GM12878 (cell line): ENCODE measurements around the gene PHPT1. TPM values are rescaled to one million over a fixed set of nuclear protein-coding genes. Genes with fewer than 3 reads are reported as not detected.

Source experiments
- ATAC-seq: fragments of 200-7000 bp; cut with Tn5 transposase; 3 replicates; pipeline ENCODE4 v1.9.1; 2020; ENCODE audit warnings: mild to moderate bottlenecking, moderate library complexity
- BruUV-seq: library from RNA; stranded (reverse); fragments of 400-500 nt; replicated peaks from 2 replicates; lab custom pipeline; 2021; lab: Mats Ljungman, UMichigan
- CTCF ChIA-PET: fragments of 300-600 bp; sonication (Branson Sonifier 250); formaldehyde crosslinking; extraction: SDS; loops from one replicate; lab custom pipeline; 2021; ENCODE audit warnings: inconsistent platforms; lab: Yijun Ruan, JAX
- POLR2A ChIA-PET: fragments of 350-600 bp; formaldehyde crosslinking; extraction: SDS; loops from one replicate; lab custom pipeline; 2021; ENCODE audit warnings: inconsistent platforms; lab: Charles Lee
- RAD21 ChIA-PET: fragments of 300-600 bp; sonication (Branson Sonifier 250); formaldehyde crosslinking; loops from one replicate; lab custom pipeline; 2023; ENCODE audit warnings: antibody characterized with exemption; ENCODE audit not compliant: unreplicated experiment; lab: Charles Lee
- SMC1A ChIA-PET: fragments of 300-600 bp; sonication (Branson Sonifier 250); formaldehyde crosslinking; loops from one replicate; lab custom pipeline; 2023; ENCODE audit not compliant: unreplicated experiment, uncharacterized antibody; lab: Charles Lee
- DNase-seq: peaks from one replicate; pipeline ENCODE4 v3.0.0-alpha.2; 2011; ENCODE audit warnings: low read depth, low spot score
- FAIRE-seq: peaks from 3 replicates; lab custom pipeline; 2011; peaks lifted over from hg19 to GRCh38; lab: Jason Lieb, UNC
- H2AFZ ChIP-seq: 2 replicates; pipeline ENCODE4 v1.6.0; 2011; ENCODE audit warnings: low read depth, low read length, control low read depth; ENCODE audit not compliant: control insufficient read depth
- H3K27ac ChIP-seq: 2 replicates; pipeline ENCODE4 v1.5.1; 2011; ENCODE audit warnings: control low read depth; ENCODE audit not compliant: control insufficient read depth, insufficient read depth
- H3K27me3 ChIP-seq, 2 experiments: replicated peaks in 1 of 2; 2 replicates each; pipeline versions ENCODE4 v1.6.0 to v1.6.1; 2011; ENCODE audit warnings: low read length in 1 of 2; ENCODE audit not compliant: control insufficient read depth in 2 of 2, insufficient read depth in 2 of 2
- H3K36me3 ChIP-seq, 2 experiments: 2 replicates each; pipeline ENCODE4 v1.5.1; 2011; ENCODE audit warnings: low read length in 1 of 2; ENCODE audit not compliant: control insufficient read depth in 2 of 2, insufficient read depth in 2 of 2
- H3K4me1 ChIP-seq: 2 replicates; pipeline ENCODE4 v1.6.1; 2011; ENCODE audit warnings: mild to moderate bottlenecking, low read length, moderate library complexity, mixed read lengths; ENCODE audit not compliant: control insufficient read depth, insufficient read depth
- H3K4me2 ChIP-seq: 2 replicates; pipeline ENCODE4 v1.6.0; 2011; ENCODE audit warnings: control low read depth; ENCODE audit not compliant: control insufficient read depth, insufficient read depth
- H3K4me3 ChIP-seq: fragments of 200-600 bp; sonication (generic); 2 replicates; pipeline ENCODE4 v1.5.1; 2016
- H3K79me2 ChIP-seq: 2 replicates; pipeline ENCODE4 v1.6.0; 2011; ENCODE audit warnings: low read length; ENCODE audit not compliant: control insufficient read depth, insufficient read depth
- H3K9ac ChIP-seq: 2 replicates; pipeline ENCODE4 v1.8.0; 2011; ENCODE audit warnings: low read length, control low read depth, mixed read lengths; ENCODE audit not compliant: control insufficient read depth, insufficient read depth
- H3K9me3 ChIP-seq: replicated peaks from 3 replicates; pipeline ENCODE4 v1.5.1; 2011; ENCODE audit warnings: mild to moderate bottlenecking, low read length; ENCODE audit not compliant: control insufficient read depth, insufficient read depth
- H4K20me1 ChIP-seq: 2 replicates; pipeline ENCODE4 v1.6.0; 2011; ENCODE audit not compliant: control insufficient read depth, insufficient read depth
- DPF2 ChIP-seq: fragments of 450-650 bp; IDR thresholded peaks from 2 replicates; pipeline ENCODE4 v1.6.1; 2017; ENCODE audit warnings: mild to moderate bottlenecking
- EGR1 ChIP-seq, 2 experiments: IDR thresholded peaks; 1 replicate in 1 of 2; 2 replicates in 1 of 2; pipeline ENCODE4 v1.6.1; 2011 to 2012; ENCODE audit warnings: low read depth in 2 of 2, low read length in 2 of 2, borderline replicate concordance in 1 of 2, mild to moderate bottlenecking in 1 of 2, moderate library complexity in 1 of 2
- MXI1 ChIP-seq: fragments of 150-350 bp; IDR thresholded peaks from 2 replicates; pipeline ENCODE4 v1.6.1; 2011; ENCODE audit warnings: low read depth, mild to moderate bottlenecking, inconsistent platforms, low read length, improper control_type of control experiment
- NR2F1 ChIP-seq: fragments of 450-650 bp; conservative IDR thresholded peaks from 2 replicates; pipeline ENCODE4 v1.6.1; 2017; ENCODE audit warnings: mild to moderate bottlenecking
- PML ChIP-seq: IDR thresholded peaks from 2 replicates; pipeline ENCODE4 v1.6.1; 2012; ENCODE audit warnings: low read length, inconsistent platforms
- POLR2A ChIP-seq: IDR thresholded peaks from 2 replicates; pipeline ENCODE4 v1.6.1; 2011; ENCODE audit warnings: low read depth, mild to moderate bottlenecking, low read length
- RAD21 ChIP-seq: IDR thresholded peaks from 2 replicates; pipeline ENCODE4 v1.6.1; 2011; ENCODE audit warnings: mild to moderate bottlenecking, low read depth, low read length, moderate library complexity; ENCODE audit not compliant: insufficient read depth
- RUNX3 ChIP-seq: IDR thresholded peaks from 2 replicates; pipeline ENCODE4 v1.6.1; 2012; ENCODE audit warnings: low read length, inconsistent platforms
- SRF ChIP-seq, 2 experiments: IDR thresholded peaks; 2 replicates each; pipeline ENCODE4 v1.6.1; 2011; ENCODE audit warnings: low read depth in 2 of 2, low read length in 2 of 2, mild to moderate bottlenecking in 1 of 2, moderate library complexity in 1 of 2
- WGBS: methylation state at CpG from one replicate; pipeline ENCODE4 v1.1.6; 2016; ENCODE audit warnings: low lambda C conversion rate; ENCODE audit not compliant: insufficient replicate concordance, insufficient coverage; ENCODE audit errors: missing lambda C conversion rate; 5-methylcytosine and 5-hydroxymethylcytosine counted together
- in situ Hi-C: fragments of 300-500 bp; cut with MboI; formaldehyde crosslinking; loops from 9 replicates; pipeline ENCODE4 v1.14.3; 2018; ENCODE audit warnings: mixed read lengths
- intact Hi-C: fragments of 100-400 bp; cut with micrococcal nuclease; formaldehyde crosslinking; loops from one replicate; pipeline ENCODE4 v1.14.2; 2022; ENCODE audit not compliant: unreplicated experiment
- polyA plus RNA-seq, 11 experiments: library from polyadenylated mRNA; depleted of rRNA in 4 of 11; unstranded in 6 of 11; stranded (reverse) in 5 of 11; fragments of >200 nt; fragmentation: Nextera tagmentation in 4 of 11; fragmentation: Illumina TruSeq in 1 of 11; extraction: Ambion mirVana in 4 of 11; extraction: Trizol in 1 of 11; gene quantifications; 1 replicate in 1 of 11; 2 replicates in 10 of 11; pipeline versions ENCODE4 v1.2.1 to v1.2.3, GENCODE V29; 2011 to 2016; ENCODE audit warnings: inconsistent platforms in 2 of 11, missing spikeins in 2 of 11, low read depth in 1 of 11
- total RNA-seq, 4 experiments: library from RNA; depleted of rRNA in 3 of 4; stranded (reverse); fragments of >200 nt in 3 of 4; fragmentation: Illumina TruSeq in 1 of 4; extraction: Trizol in 1 of 4; gene quantifications; 2 replicates each; pipeline versions ENCODE4 v1.2.1 to v1.2.3, GENCODE V29; 2013 to 2021
- TF ChIP-seq, protein P1 (sequence below), 3 experiments: IDR thresholded peaks in 2 of 3; conservative IDR thresholded peaks in 1 of 3; 2 replicates each; pipeline ENCODE4 v1.5.1; 2011; ENCODE audit warnings: low read depth in 3 of 3, low read length in 3 of 3, mild to moderate bottlenecking in 3 of 3, control low read depth in 2 of 3, moderate library complexity in 2 of 3, inconsistent platforms in 1 of 3, mixed read lengths in 1 of 3; ENCODE audit not compliant: control insufficient read depth in 2 of 3, insufficient read depth in 1 of 3; ENCODE audit errors: extremely low read depth in 1 of 3
- TF ChIP-seq, protein P2 (sequence below): IDR thresholded peaks from 2 replicates; pipeline ENCODE4 v1.6.1; 2011; ENCODE audit warnings: low read depth, low read length, improper control_type of control experiment, borderline replicate concordance
- TF ChIP-seq, protein P3 (sequence below): IDR thresholded peaks from 2 replicates; pipeline ENCODE4 v1.6.1; 2012; ENCODE audit warnings: low read depth, low read length, improper control_type of control experiment

The PHPT1 gene
- total and polyA plus RNA-seq, 10 of the 15 experiments (the other 5 are each of a cell fraction or from before 2014, with no cell fraction given): 56.2 to 323 (median 140) TPM

DNA sequence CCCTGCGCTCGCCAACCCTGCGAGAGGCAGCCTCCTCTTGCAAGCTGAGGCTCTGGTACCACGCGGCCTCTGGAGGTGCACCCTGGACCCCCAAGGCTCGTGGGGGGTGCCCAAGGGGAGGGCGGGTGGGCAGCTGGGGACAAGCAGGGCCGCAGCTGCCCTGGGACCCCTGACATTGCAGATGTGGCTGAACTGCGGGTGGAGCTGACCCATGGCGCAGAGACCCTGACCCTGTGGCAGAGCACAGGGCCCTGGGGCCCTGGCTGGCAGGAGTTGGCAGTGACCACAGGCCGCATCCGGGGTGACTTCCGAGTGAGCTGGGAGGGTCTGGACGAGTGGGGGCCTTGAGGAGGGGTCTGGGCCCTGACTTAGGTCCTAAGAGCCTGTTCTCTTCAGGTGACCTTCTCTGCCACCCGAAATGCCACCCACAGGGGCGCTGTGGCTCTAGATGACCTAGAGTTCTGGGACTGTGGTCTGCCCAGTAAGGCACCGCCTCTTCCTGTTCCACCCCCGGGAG lies 4.4 kb downstream of the PHPT1 start:
- intact Hi-C loops (loop anchor here (5.0 kb wide), 1 partner anchor 89 kb away; the partner anchor contains the start of gene FBXW5), in situ Hi-C loops (no loop called here)
- TF ChIP-seq SRF (IDR thresholded peaks at IDR 0.05; ENCODE audit: low read depth in 2 of 2, low read length in 2 of 2) (no peak), PML (no peak), POLR2A (peak; percentile 14; the same call in 1 of the 2 replicates), MXI1 (no peak), RUNX3 (peak; percentile 27; the same call in 1 of the 2 replicates), DPF2 (no peak), EGR1 (IDR thresholded peaks at IDR 0.05; ENCODE audit: borderline replicate concordance in 1 of 2, low read depth in 2 of 2, low read length in 2 of 2) (no peak), RAD21 (0 out of 2 replicates have a peak, but pooled peaks have one; percentile 30), NR2F1 (0 out of 2 replicates have a peak, but pooled peaks have one; percentile 14)
- TF ChIP-seq, protein P1, sequence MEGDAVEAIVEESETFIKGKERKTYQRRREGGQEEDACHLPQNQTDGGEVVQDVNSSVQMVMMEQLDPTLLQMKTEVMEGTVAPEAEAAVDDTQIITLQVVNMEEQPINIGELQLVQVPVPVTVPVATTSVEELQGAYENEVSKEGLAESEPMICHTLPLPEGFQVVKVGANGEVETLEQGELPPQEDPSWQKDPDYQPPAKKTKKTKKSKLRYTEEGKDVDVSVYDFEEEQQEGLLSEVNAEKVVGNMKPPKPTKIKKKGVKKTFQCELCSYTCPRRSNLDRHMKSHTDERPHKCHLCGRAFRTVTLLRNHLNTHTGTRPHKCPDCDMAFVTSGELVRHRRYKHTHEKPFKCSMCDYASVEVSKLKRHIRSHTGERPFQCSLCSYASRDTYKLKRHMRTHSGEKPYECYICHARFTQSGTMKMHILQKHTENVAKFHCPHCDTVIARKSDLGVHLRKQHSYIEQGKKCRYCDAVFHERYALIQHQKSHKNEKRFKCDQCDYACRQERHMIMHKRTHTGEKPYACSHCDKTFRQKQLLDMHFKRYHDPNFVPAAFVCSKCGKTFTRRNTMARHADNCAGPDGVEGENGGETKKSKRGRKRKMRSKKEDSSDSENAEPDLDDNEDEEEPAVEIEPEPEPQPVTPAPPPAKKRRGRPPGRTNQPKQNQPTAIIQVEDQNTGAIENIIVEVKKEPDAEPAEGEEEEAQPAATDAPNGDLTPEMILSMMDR (IDR thresholded peaks at IDR 0.05 in 2 of 3, conservative IDR thresholded peaks at IDR 0.05 in 1 of 3; ENCODE audit: control insufficient read depth in 2 of 3, extremely low read depth in 1 of 3, insufficient read depth in 1 of 3, low read depth in 3 of 3, low read length in 3 of 3): peak; percentile 24 to 42 (median 42); a peak in 4 of 6 replicates
- TF ChIP-seq, protein P2, sequence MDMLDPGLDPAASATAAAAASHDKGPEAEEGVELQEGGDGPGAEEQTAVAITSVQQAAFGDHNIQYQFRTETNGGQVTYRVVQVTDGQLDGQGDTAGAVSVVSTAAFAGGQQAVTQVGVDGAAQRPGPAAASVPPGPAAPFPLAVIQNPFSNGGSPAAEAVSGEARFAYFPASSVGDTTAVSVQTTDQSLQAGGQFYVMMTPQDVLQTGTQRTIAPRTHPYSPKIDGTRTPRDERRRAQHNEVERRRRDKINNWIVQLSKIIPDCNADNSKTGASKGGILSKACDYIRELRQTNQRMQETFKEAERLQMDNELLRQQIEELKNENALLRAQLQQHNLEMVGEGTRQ: no peak
- TF ChIP-seq, protein P3, sequence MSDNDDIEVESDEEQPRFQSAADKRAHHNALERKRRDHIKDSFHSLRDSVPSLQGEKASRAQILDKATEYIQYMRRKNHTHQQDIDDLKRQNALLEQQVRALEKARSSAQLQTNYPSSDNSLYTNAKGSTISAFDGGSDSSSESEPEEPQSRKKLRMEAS: no peak
- FAIRE-seq (no peak), ATAC-seq (peak; percentile 20), DNase-seq (no peak)
- Histone ChIP-seq H3K36me3 (peaks cover 4 to 8% of the 10 kb centered on the region in 2 experiments; a peak in 3 of 4 replicates), H4K20me1 (no peaks in the 10 kb centered on the region; the same call in 1 of the 2 replicates), H3K9me3 (no peaks in the 10 kb centered on the region), H3K79me2 (peaks cover 7% of the 10 kb centered on the region; the same call in 1 of the 2 replicates), H3K27ac (no peak overlapping the region), H2AFZ (no peak overlapping the region), H3K4me2 (no peak overlapping the region), H3K9ac (no peak overlapping the region), H3K27me3 (no peaks in the 10 kb centered on the region), H3K4me1 (peaks cover 7% of the 10 kb centered on the region), H3K4me3 (no peak overlapping the region)
- POLR2A ChIA-PET: no interaction called here
- RAD21 ChIA-PET: no interaction called here
- SMC1A ChIA-PET: no interaction called here
- CTCF ChIA-PET: no interaction called here
- no TSS peak for BruUV-seq
- 66% methylated on average over 17 of the region's 18 CpGs for WGBS
